ENCODE results near the gene MDH2.
"Not testable (repeated sequence)": the region's sequence is repeated elsewhere in the genome, so short reads cannot be mapped to it uniquely, and the experiment has no call there.

Gene MDH2, protein sequence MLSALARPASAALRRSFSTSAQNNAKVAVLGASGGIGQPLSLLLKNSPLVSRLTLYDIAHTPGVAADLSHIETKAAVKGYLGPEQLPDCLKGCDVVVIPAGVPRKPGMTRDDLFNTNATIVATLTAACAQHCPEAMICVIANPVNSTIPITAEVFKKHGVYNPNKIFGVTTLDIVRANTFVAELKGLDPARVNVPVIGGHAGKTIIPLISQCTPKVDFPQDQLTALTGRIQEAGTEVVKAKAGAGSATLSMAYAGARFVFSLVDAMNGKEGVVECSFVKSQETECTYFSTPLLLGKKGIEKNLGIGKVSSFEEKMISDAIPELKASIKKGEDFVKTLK

DNA sequence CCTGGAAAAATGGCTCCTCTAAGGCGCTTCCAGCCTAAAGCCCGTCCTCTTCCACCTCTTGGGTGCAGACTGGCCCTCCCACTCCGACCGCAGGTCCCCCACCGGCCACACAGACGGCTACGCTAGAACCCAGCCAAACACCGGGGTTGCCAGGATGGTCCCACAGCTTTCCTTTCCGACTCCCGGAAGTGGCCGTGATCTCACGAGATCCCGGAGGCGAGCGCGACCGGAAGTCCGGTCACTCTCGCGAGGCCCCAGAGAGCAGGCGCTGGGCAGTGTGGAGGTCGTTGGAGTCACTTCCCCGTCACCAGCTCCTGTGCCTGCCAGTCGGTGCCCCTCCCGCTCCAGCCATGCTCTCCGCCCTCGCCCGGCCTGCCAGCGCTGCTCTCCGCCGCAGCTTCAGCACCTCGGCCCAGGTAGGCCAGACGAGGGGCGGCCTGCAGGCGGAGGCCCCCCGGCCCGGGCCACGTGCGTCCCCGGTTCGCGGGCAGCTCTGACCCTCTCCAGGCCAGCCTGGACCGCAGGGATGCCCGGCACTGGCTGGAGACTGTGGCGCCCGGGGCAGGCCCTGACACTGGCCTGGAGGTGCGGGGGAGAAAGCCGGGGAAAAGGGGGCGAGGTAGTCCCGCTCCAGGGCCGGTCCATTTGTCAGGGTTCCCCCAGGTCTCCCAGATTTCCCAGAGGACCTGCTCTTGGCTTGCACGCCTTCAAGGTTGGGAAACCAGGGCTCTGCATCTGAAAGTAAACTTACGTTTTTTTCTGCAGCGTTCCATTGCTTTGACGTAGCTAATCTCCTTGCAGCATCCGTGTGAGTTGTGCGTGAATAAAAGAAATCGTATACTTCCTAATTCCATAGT, at the start of gene MDH2, which contains the start of gene STYXL1:
MDH2 (plus strand) TSS at position 296 of the 857 bp plus-strand sequence; CDS start at position 351, 55 bp downstream.
STYXL1 (minus strand) TSS at position 190 of the 857 bp plus-strand sequence. CDS start 17,477 bp downstream, outside the sequence.
- H3K4me3 ChIP-seq (ENCODE audit: control insufficient read depth, low read depth, low read length): peak within 1 kb of the TSS; percentile 74
- DNase-seq (ENCODE audit: low read depth): peak; percentile 75
- TF ChIP-seq, protein P1, sequence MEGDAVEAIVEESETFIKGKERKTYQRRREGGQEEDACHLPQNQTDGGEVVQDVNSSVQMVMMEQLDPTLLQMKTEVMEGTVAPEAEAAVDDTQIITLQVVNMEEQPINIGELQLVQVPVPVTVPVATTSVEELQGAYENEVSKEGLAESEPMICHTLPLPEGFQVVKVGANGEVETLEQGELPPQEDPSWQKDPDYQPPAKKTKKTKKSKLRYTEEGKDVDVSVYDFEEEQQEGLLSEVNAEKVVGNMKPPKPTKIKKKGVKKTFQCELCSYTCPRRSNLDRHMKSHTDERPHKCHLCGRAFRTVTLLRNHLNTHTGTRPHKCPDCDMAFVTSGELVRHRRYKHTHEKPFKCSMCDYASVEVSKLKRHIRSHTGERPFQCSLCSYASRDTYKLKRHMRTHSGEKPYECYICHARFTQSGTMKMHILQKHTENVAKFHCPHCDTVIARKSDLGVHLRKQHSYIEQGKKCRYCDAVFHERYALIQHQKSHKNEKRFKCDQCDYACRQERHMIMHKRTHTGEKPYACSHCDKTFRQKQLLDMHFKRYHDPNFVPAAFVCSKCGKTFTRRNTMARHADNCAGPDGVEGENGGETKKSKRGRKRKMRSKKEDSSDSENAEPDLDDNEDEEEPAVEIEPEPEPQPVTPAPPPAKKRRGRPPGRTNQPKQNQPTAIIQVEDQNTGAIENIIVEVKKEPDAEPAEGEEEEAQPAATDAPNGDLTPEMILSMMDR (IDR thresholded peaks at IDR 0.05; ENCODE audit: control insufficient read depth, insufficient read depth, low read depth, low read length, missing control alignments): no peak

DNA sequence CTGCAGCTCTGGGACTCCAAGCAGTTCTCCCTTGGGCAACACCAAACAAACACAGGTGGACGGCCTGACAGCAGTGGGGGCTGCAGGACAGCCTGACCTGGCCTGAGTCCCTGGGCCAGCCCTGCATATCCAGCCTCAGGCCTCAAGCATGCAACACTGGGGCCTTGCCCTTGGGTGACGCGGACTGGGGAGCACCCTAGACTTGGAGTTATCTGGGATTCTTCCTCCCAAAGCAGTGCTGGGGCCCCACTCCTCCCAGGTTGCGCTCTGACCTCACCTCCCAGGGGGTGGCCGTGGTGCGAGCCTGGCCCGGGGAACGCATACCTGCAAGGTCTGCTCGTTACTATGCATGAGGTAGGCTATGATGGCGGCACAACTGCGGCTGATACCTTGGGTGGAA, 47.3 kb upstream of the MDH2 start:
- TF ChIP-seq, protein P1 (IDR thresholded peaks at IDR 0.05; ENCODE audit: control insufficient read depth, insufficient read depth, low read depth, low read length, missing control alignments): no peak
- H3K4me3 ChIP-seq (ENCODE audit: control insufficient read depth, low read depth, low read length): no peak overlapping the region
- DNase-seq (ENCODE audit: low read depth): no peak

DNA sequence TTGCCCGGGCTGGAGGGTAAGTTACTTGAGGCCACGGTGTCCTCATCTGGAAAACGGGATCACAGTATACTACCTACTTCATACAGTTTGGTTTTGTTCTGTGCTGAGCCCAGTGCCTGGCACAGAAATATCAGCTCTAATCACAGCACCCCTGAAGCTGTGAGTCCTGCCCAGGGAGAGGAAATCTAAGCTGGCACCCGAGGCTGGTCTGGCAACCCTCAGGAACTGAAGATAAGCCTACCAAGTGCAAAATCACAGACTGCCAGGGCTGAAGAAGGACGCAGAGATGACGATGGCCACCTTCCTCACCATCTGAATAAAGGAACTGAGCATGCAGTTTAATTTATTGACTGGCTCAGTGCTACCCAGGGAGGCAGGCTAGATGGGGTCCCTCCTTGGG, 45.8 kb upstream of the MDH2 start:
- no peak for DNase-seq (ENCODE audit: low read depth)
- H3K4me3 ChIP-seq (ENCODE audit: control insufficient read depth, low read depth, low read length): no peak overlapping the region
- TF ChIP-seq, protein P1 (IDR thresholded peaks at IDR 0.05; ENCODE audit: control insufficient read depth, insufficient read depth, low read depth, low read length, missing control alignments): no peak

DNA sequence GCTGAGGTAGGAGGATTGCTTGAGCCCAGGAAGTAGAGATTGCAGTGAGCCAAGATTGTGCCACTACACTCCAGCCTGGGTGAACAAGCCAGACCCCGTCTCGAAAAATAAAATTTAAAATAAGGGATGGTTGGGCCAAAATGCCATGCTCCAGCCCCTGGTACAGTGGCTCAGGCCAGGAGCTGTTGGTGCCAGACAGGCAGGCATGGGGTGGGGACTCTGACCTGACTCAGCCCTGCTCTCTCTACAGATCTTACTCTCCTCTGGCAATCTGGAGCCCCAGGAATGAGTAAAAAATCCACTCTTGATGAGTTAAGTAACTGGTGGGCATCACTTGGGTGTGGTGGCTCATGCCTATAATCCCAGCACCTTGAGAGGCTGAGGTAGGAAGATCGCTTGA, 45.1 kb upstream of the MDH2 start:
- no peak for DNase-seq (ENCODE audit: low read depth)
- TF ChIP-seq, protein P1 (IDR thresholded peaks at IDR 0.05; ENCODE audit: control insufficient read depth, insufficient read depth, low read depth, low read length, missing control alignments): no peak
- H3K4me3 ChIP-seq (ENCODE audit: control insufficient read depth, low read depth, low read length): no peak overlapping the region

DNA sequence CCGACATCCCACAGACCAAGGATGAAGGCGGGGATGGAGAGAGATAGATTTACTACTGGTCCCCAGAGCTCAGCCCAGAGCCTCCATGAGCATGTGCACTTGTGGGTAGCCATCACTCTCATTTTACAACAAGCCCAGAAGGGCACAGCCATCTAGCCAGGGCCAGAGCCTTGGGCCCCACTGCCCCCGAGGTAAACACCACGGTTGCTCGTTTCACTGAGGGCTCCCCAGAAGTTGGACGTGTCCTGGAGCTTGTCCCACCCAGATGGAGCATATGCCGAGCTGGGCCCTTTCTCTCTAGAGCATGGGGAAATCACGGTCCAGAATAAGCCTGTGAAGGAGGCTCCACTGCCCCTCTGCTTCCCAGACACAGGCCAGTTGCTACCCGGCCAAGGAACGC, 44.6 kb upstream of the MDH2 start:
- H3K4me3 ChIP-seq (ENCODE audit: control insufficient read depth, low read depth, low read length): no peak overlapping the region
- DNase-seq (ENCODE audit: low read depth): no peak
- TF ChIP-seq, protein P1 (IDR thresholded peaks at IDR 0.05; ENCODE audit: control insufficient read depth, insufficient read depth, low read depth, low read length, missing control alignments): no peak

DNA sequence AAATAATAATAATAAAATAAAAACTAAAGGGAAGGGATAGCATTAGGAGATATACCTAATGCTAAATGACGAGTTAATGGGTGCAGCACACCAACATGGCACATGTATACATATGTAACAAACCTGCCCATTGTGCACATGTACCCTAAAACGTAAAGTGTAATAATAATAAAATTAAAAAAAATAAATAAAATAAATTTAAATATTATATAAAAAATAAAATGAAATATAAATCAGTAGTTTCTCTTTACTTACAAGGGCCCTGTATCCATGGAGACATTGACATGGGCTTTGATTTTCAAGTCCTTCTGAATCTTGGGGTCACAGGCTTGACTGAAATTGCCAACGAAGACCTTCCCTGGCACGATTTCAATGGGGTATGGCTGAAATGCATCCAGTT, 42.9 kb upstream of the MDH2 start:
- not testable (repeated sequence) for H3K4me3 ChIP-seq (ENCODE audit: control insufficient read depth, low read depth, low read length); DNase-seq (ENCODE audit: low read depth)

All from AG09309 (cell line).